Urinary bladder (tissue), 2 donors: ENCODE results near the gene LCN1. TPM values are rescaled to one million over a fixed set of nuclear protein-coding genes. Genes with fewer than 3 reads are reported as not detected.

ENCODE experiments used
- polyA plus RNA-seq: library from polyadenylated mRNA; stranded (reverse); fragments of 200-250 nt; gene quantifications from one replicate; pipeline ENCODE4 v1.2.3, GENCODE V29; 2013
- total RNA-seq: library from RNA; depleted of rRNA; stranded (reverse); fragments of >200 nt; gene quantifications from one replicate; pipeline ENCODE4 v1.2.3, GENCODE V29; 2014
- donor health status: healthy.

LCN1 gene
- total and polyA plus RNA-seq, 2 donors, result not detected

Other genes with a start within 250 kb of the LCN1 start
- 8.9 TPM for gene PPP1R26, start 41.7 kb upstream of the LCN1 start, total RNA-seq
- 14.1 TPM for gene PPP1R26, start 41.7 kb upstream of the LCN1 start, polyA plus RNA-seq
- 8.6 TPM for gene MRPS2, start 20.8 kb upstream of the LCN1 start, total RNA-seq
- 56.7 TPM for gene MRPS2, start 20.8 kb upstream of the LCN1 start, polyA plus RNA-seq
- not detected for gene OBP2A, start 24.7 kb downstream of the LCN1 start, total RNA-seq
- not detected for gene OBP2A, start 24.7 kb downstream of the LCN1 start, polyA plus RNA-seq
- gene PAEP, start 40.3 kb downstream of the LCN1 start, total RNA-seq, result not detected
- not detected for gene PAEP, start 40.3 kb downstream of the LCN1 start, polyA plus RNA-seq
- not detected for gene GLT6D1, start 118.1 kb downstream of the LCN1 start, total RNA-seq
- not detected for gene GLT6D1, start 118.1 kb downstream of the LCN1 start, polyA plus RNA-seq
- gene LCN9, start 141.9 kb downstream of the LCN1 start, total RNA-seq, result not detected
- not detected for gene LCN9, start 141.9 kb downstream of the LCN1 start, polyA plus RNA-seq
- not detected for gene SOHLH1, start 178.0 kb downstream of the LCN1 start, total RNA-seq
- gene SOHLH1, start 178.0 kb downstream of the LCN1 start, polyA plus RNA-seq, result not detected
- gene KCNT1, start 180.7 kb downstream of the LCN1 start, total RNA-seq, result 0.58 TPM
- gene KCNT1, start 180.7 kb downstream of the LCN1 start, polyA plus RNA-seq, result 0.37 TPM